Lung (tissue), 12 donors: ENCODE data around the gene ATP8A1. TPM values are rescaled to one million over a fixed set of nuclear protein-coding genes. Genes with fewer than 3 reads are reported as not detected.
A peak's percentile ranks its signal among the peaks of the same experiment; 100 is the strongest.

ENCODE experiments used
- ATAC-seq: fragments of 200-7000 bp; cut with Tn5 transposase; one replicate; pipeline ENCODE4 v1.9.1; 2020; ENCODE audit warnings: moderate number of reproducible peaks; ENCODE audit not compliant: insufficient read depth, low FRiP score
- DNase-seq, 3 donors: peaks; one replicate each; pipeline ENCODE4 v3.0.0-alpha.2; 2013 to 2017
- H3K27ac ChIP-seq, 2 donors: one replicate each; pipeline ENCODE4 v1.5.1; 2013; ENCODE audit warnings: mild to moderate bottlenecking in 2 of 2, moderate library complexity in 2 of 2, control low read depth in 1 of 2, inconsistent platforms in 1 of 2, low read depth in 1 of 2, low read length in 1 of 2
- H3K27me3 ChIP-seq, 3 donors: one replicate each; pipeline ENCODE4 v1.5.1; 2013; ENCODE audit warnings: low read length in 2 of 3; ENCODE audit not compliant: control insufficient read depth in 3 of 3, insufficient read depth in 3 of 3
- H3K36me3 ChIP-seq, 4 donors: one replicate each; pipeline ENCODE4 v1.5.1; 2013; ENCODE audit warnings: low read length in 4 of 4, mild to moderate bottlenecking in 1 of 4, moderate library complexity in 1 of 4; ENCODE audit not compliant: control insufficient read depth in 4 of 4, insufficient read depth in 4 of 4
- H3K4me1 ChIP-seq, 5 donors: one replicate each; pipeline ENCODE4 v1.5.1; 2013; ENCODE audit warnings: low read length in 5 of 5, mild to moderate bottlenecking in 2 of 5, moderate library complexity in 1 of 5; ENCODE audit not compliant: control insufficient read depth in 5 of 5, insufficient read depth in 5 of 5
- H3K4me3 ChIP-seq: one replicate; pipeline ENCODE4 v1.5.1; 2013; ENCODE audit warnings: mild to moderate bottlenecking, control low read depth, moderate library complexity
- H3K9ac ChIP-seq, 2 donors: one replicate each; pipeline ENCODE4 v1.5.1; 2013; ENCODE audit warnings: low read length in 2 of 2, control low read depth in 1 of 2; ENCODE audit not compliant: insufficient read depth in 1 of 2
- H3K9me3 ChIP-seq, 4 donors: one replicate each; pipeline ENCODE4 v1.5.1; 2013; ENCODE audit warnings: low read length in 3 of 4, mild to moderate bottlenecking in 1 of 4, moderate library complexity in 1 of 4; ENCODE audit not compliant: control insufficient read depth in 4 of 4, insufficient read depth in 3 of 4
- WGBS, 2 donors: extraction: QIAGEN DNeasy Blood & Tissue Kit; methylation state at CpG; one replicate each; pipeline ENCODE4 v1.1.7; 2013; 5-methylcytosine and 5-hydroxymethylcytosine counted together
- polyA plus RNA-seq, 2 donors: library from polyadenylated mRNA; stranded (reverse); fragments of 200-250 nt; gene quantifications; one replicate each; pipeline ENCODE4 v1.2.1, GENCODE V29; 2013
- total RNA-seq, 2 donors: library from RNA; depleted of rRNA in 1 of 2; stranded (reverse); fragments of >200 nt in 1 of 2; gene quantifications; one replicate each; pipeline ENCODE4 v1.2.1, GENCODE V29; 2014 to 2021
- TF ChIP-seq, protein P1 (sequence below): IDR thresholded peaks from 2 replicates; pipeline ENCODE4 v1.5.1; 2012; ENCODE audit warnings: mild to moderate bottlenecking; ENCODE audit errors: control extremely low read depth, extremely low read depth
- donor health status: control.
- donor health status: control.
- donor health status: Bipolar disorder and iron deficiency.
- donor health status: healthy.
- donor health status: DM: yes; HTN: yes; CAD: no.

Gene ATP8A1
- total and polyA plus RNA-seq, 4 donors = 13.8 to 297 (median 48.9) TPM

DNA sequence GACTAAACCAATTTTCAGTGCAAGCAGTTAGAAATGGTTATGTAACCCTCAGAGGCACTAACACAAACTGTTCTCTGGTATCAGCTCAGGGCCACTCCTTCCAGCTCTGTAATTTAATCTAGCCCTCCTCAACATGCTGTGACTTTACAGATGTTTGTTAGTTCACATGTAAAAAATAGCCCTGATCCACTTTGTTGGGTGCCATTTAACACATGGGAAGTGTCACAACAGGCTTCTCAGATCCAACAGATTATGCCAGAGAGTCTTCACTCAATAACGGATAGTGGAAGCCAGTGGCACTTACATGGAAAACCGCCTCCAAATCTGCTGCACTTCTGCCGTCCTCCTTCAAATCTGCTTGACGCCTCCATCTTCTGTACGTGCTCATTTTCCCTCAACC, 51.6 kb downstream of the ATP8A1 start:
- Histone ChIP-seq H3K9ac (no peak overlapping the region), H3K27ac (no peak overlapping the region), H3K4me1 (peaks cover 0 to 19% (median 0%) of the 10 kb centered on the region in 5 donors), H3K4me3 (no peak overlapping the region), H3K9me3 (no peaks in the 10 kb centered on the region), H3K36me3 (peaks cover 0 to 7% (median 0%) of the 10 kb centered on the region in 4 donors), H3K27me3 (no peaks in the 10 kb centered on the region)
- ATAC-seq = no peak
- TF ChIP-seq, protein P1, sequence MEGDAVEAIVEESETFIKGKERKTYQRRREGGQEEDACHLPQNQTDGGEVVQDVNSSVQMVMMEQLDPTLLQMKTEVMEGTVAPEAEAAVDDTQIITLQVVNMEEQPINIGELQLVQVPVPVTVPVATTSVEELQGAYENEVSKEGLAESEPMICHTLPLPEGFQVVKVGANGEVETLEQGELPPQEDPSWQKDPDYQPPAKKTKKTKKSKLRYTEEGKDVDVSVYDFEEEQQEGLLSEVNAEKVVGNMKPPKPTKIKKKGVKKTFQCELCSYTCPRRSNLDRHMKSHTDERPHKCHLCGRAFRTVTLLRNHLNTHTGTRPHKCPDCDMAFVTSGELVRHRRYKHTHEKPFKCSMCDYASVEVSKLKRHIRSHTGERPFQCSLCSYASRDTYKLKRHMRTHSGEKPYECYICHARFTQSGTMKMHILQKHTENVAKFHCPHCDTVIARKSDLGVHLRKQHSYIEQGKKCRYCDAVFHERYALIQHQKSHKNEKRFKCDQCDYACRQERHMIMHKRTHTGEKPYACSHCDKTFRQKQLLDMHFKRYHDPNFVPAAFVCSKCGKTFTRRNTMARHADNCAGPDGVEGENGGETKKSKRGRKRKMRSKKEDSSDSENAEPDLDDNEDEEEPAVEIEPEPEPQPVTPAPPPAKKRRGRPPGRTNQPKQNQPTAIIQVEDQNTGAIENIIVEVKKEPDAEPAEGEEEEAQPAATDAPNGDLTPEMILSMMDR = no peak
- peak in 1 of 3 donors; percentile 9 for DNase-seq
- WGBS, 2 donors = 83 to 93% methylated on average over 5 of the region's 5 CpGs

DNA sequence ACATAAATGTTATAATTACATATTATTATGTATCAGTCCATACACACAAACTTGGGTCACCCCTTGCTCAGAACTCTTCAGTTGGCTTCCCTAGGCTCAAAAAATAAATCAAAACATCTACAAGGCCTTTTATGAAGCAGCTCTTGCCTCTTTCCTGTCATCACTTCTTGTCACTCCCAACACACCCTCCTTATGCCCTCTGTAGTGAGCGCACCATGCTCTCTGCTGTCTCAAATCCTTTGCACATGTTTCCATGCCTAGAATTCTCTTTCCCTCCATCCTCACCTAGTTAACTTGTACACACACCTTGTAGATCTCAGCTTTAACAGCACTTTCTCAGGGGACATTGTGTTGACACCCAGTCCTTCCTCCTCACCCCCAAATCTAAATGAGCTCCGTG, 53.0 kb downstream of the ATP8A1 start:
- Histone ChIP-seq H3K27me3 (no peaks in the 10 kb centered on the region), H3K4me1 (peaks cover 0 to 19% (median 0%) of the 10 kb centered on the region in 5 donors), H3K27ac (no peak overlapping the region), H3K9me3 (no peaks in the 10 kb centered on the region), H3K36me3 (peaks cover 0 to 4% (median 0%) of the 10 kb centered on the region in 4 donors), H3K4me3 (no peak overlapping the region), H3K9ac (no peak overlapping the region)
- no peak for ATAC-seq
- TF ChIP-seq, protein P1 = no peak
- no peak for DNase-seq
- WGBS, 2 donors = 89 to 95% methylated on average over 2 of the region's 2 CpGs

DNA sequence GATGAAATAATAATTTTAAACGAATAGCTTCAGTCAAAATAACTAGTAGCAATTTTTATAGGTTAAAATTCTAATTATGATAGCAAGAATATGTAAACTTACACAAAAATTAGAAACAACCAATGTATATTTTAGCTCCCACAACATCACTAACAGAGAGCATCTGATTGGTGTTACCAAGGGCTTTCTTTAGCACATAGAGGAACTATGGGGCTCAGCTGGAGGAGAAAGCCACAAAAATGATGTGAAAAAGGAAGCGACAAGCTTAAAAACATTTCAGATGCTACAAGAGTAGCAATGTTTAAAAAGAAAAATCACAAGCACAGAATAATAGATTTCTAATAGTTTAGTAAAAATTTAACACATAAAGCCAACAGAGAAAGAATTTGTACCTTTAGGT, 56.3 kb downstream of the ATP8A1 start:
- H3K4me3 ChIP-seq = no peak overlapping the region
- TF ChIP-seq, protein P1 = no peak
- 74 to 92% methylated on average over 2 of the region's 2 CpGs for WGBS, 2 donors

DNA sequence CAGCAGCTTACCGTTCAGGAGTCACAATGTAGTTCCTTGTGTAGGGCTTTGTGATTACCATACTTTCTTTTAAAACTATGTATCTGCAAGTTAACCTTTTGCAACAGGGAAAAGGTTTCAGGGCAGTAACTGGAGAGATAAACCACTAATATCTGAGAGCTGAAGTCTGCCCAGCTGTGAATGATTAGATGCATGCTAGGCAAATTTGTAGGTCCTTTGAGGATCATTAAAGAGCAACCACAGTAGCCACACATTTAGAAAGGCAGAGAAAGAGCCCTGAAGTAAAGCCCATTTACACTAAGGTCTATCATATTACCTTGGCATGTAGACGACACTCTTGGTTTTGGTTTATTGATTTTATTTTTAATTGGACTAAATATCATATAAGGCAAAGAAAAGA, 60.0 kb downstream of the ATP8A1 start:
- 91 to 92% methylated on average over 2 of the region's 2 CpGs for WGBS, 2 donors

More for the DNA sequence above, 56.3 kb downstream of the ATP8A1 start:
- Histone ChIP-seq H3K4me1 (peaks cover 0 to 8% (median 0%) of the 10 kb centered on the region in 5 donors), H3K9me3 (no peaks in the 10 kb centered on the region), H3K27me3 (no peaks in the 10 kb centered on the region), H3K9ac (no peak overlapping the region), H3K27ac (no peak overlapping the region), H3K36me3 (peaks cover 0 to 2% (median 0%) of the 10 kb centered on the region in 4 donors)
- no peak for ATAC-seq
- no peak for DNase-seq

More for the DNA sequence above, 60.0 kb downstream of the ATP8A1 start:
- H3K9ac ChIP-seq = no peak overlapping the region
- H3K27ac ChIP-seq = no peak overlapping the region
- DNase-seq (no peak), ATAC-seq (no peak)
- H3K27me3 ChIP-seq = no peaks in the 10 kb centered on the region
- no peak overlapping the region for H3K4me3 ChIP-seq
- H3K9me3 ChIP-seq = no peaks in the 10 kb centered on the region
- TF ChIP-seq, protein P1 = no peak
- H3K4me1 ChIP-seq = no peaks in the 10 kb centered on the region
- H3K36me3 ChIP-seq = no peaks in the 10 kb centered on the region
